GM19468 (cell line): ENCODE data around the gene PIWIL4.

Source experiments
- ATAC-seq: cut with Tn5 transposase; IDR thresholded peaks from one replicate; pipeline ENCODE4 v1.9.1; 2021; ENCODE audit warnings: mild to moderate bottlenecking, moderate library complexity, moderate number of reproducible peaks; ENCODE audit not compliant: unreplicated experiment; ENCODE audit errors: extremely low read depth

PIWIL4 gene

DNA sequence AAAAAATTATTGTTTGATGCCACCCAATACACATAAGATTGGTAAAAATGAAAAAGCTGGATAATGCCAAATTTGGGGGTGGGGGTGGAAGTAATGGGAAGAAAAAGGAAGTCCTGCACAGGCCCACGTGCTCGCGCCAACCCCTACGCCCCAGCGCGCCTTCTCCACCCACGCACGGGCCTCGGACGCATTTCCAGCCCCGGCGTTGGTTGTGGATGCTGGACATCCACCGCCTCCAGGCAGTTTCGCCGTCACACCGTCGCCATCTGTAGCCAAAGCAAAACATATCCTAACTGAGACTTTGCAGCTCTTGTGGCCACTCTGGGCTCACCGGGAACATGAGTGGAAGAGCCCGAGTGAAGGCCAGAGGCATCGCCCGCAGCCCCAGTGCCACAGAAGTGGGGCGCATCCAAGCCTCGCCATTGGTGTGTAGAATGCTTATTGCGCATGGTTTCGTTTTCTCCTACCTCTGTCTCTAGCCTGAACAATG lies at the start of gene PIWIL4:
TSS of gene PIWIL4 (plus strand) at position 188 of the 490 bp plus-strand sequence. CDS start at position 339, 151 bp downstream.
- no peak for ATAC-seq

DNA sequence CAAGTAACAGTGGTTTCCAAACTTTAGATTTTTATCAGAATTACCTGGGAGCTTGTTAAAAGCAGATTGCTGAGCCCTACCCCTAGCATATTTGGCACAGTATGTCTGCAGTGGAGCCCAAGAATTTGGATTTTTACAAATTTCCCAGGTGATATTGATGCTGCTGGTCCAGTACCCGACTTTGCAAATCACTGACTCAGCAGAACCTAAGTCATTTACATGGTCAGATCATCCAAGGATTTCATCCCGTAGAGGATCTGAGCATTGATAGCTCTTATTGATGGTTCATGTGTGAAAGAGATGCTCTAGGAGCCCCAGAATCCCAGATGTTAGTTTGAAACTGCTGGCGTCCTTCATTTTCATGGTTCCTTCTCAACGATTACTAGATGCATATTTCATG lies 48.9 kb upstream of the PIWIL4 start:
- no peak for ATAC-seq

DNA sequence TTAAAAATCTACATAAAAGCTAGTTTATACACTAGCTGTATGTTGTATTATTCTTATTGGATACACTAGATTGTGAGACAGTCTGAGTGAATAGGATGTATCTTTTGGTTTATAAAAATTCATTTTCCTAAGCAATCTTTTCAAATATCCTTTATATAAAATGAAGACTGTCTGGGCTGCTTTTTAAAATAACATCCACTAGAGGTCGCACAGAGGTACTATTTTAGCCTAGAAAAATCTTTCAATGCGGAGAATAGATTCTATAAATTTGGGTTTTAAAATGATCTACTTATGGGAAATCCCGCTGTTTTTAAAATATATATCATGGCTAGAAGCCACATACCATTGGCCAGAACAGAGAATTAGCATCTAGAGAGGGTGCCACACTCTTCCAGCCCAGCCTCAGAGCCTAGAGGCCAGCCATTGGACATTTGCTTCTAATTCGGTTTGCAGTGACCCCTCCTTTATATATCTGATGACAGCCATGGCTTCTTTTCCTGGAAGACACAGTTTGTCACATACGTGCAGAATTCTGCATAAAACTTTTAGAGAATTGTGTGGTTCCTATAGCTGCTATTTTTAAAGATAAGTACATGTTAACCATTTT lies 47.6 kb upstream of the PIWIL4 start:
- ATAC-seq = no peak

DNA sequence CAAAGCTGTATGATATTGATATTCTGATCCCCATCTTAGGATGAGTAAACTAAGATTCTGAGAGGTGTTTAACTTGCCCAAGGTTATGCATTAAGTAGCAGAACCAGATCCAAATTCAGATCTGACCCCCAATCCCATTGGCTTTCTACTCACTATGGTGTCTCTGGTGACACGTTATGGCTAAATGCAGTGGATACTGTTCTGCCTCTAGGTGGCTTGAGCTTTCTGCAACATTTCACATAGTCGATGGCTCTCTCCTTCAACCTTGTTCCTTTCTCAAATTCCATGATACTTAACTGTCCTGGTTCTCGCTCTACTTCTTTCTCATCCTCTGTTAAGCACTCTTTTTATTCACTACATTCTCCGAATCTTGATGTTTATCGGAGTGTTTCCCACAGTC lies 45.5 kb upstream of the PIWIL4 start:
- ATAC-seq = peak; percentile 35

DNA sequence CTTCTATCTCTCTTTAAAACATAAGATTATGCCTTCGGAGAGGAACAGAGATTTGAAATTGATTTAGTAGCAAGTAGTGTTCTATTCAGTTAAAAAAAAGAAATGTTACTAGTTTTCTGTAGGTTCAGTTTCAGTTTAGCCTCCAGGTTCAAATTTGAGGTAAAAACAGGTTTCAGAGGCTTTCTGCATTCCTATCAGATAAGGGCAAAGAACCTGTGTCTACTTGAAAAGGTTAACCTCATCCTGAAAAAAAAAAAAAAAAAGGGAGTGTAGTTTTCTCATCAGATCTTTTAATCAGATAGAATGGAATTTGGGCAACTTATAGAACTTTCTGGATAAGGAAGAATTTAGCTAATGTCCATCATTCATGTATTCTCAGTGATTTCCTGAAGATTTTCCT lies 42.8 kb upstream of the PIWIL4 start:
- no peak for ATAC-seq

DNA sequence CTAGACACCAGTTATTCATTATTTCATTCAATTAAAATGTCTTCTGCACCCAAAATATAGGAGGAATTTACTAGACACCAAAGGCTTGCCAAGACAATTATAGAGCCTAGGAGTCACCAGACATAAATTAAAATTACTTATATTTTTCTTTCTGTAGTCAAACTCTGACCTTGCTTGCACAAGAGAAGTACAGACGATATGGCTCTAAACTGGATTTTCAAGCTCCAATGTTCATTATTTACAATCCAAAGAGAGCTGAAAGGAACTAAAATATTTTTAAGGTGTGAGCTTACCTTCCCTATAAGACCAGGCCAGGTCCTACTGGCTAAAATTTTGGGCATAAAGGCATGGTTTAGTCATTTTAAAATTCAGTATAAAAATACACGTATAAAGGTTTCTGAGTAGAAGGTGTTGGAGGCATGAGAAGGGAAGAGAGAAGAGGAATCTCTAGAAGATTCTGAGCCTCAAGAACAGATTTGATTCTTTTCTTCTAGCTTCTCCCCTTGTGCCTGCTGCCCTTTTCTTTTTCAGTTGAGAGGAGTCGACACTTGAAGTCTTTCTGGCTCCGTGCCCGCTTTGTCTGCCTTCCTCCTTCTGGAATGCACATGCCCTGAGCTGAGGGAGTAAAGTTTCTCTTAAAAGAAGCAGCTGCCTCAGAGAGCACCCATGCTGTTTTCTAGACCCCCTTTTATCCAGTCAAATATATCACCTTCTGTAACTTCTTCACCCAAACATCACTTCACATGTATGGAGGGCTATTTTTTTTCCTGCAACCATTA lies 41.4 kb upstream of the PIWIL4 start:
- no peak for ATAC-seq

DNA sequence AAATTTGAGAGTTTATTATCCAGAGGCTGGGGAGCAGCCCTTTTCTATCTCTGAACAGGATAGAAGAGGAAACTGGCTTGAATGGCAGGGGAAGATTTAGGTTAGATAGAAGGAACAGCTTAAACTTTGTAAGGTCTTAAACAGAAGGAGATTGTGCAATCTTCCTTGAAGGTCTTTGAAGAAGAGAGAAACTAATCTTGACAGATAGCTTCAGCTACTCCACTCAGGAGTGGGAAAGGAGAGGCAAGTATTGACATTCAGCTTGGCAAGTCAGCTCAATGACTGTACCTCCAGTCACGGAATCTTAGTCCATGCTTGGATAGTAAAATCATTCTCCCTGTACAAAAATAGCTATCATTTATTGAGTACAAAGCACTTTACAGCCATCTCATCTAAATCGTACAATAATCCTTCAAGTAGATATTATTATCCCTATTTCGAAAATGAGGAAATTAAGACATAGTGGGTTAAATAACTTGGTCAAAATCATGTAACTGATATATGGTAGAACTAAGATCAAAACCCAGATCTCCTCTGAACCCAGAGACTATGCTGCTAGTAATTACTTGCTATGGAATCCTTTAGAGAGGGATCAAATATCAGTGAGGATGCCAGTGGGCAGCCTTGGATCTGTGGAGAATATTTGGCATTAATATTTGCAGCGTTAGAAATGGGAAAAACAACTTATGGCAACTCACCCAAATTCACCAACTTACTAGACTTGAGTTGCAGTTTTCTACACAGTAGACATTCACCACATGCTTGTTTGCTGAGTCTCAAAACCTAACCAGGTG lies 40.3 kb upstream of the PIWIL4 start:
- ATAC-seq = no peak

DNA sequence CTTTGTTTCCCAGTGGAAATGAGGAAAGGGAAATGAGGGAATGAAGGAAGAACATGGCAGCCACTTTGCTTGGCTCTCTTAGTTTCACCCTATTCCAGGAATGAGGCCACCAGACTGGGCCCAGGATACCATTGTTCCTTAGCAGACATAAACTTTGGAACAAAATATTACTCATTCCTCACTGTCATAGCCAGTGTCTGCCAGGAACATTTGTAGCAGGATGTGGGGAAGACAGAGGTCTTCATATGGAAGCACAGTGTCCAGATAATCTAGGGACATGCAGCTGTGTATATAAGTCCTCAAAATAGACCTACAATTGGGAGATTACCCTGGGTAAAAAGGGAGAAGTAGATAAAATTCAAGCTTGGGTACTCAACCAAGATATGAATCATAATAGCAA lies 38.6 kb upstream of the PIWIL4 start:
- no peak for ATAC-seq

DNA sequence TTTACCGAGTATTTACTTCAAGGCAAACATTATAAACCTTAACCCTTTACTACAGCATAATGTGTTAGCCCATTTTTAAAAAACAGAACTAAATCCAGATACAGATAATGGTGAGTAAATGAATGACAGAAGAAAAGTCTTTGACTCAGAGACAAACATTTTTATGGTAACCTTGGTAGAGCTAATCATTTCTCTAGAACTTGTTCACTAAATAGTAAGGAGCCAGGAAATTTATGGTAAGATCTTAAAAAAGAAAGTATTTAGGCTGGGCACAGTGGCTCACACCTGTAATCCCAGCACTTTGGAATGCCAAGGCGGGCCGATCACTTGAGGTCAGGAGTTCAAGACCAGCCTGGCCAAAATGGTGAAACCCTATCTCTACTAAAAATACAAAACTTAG lies 35.0 kb upstream of the PIWIL4 start:
- ATAC-seq = no peak

DNA sequence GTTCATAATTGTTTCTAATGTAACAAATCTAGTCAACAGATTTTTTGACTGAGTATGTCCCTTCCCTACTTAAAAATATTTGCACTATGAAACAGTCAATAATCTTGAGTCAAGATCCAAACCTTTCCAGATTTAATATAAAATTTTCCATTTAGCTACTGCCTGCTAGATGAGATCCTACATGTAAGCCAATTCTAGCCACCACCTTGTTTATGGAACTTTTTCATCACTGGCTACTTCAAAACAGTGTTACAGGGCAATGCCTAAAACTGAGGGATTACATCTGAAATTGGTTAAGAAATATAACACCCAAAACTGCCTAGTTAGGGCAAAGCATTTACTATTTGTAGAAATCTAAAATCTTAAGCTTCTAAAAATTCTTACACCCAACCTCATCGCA lies 34.0 kb upstream of the PIWIL4 start:
- ATAC-seq = no peak

DNA sequence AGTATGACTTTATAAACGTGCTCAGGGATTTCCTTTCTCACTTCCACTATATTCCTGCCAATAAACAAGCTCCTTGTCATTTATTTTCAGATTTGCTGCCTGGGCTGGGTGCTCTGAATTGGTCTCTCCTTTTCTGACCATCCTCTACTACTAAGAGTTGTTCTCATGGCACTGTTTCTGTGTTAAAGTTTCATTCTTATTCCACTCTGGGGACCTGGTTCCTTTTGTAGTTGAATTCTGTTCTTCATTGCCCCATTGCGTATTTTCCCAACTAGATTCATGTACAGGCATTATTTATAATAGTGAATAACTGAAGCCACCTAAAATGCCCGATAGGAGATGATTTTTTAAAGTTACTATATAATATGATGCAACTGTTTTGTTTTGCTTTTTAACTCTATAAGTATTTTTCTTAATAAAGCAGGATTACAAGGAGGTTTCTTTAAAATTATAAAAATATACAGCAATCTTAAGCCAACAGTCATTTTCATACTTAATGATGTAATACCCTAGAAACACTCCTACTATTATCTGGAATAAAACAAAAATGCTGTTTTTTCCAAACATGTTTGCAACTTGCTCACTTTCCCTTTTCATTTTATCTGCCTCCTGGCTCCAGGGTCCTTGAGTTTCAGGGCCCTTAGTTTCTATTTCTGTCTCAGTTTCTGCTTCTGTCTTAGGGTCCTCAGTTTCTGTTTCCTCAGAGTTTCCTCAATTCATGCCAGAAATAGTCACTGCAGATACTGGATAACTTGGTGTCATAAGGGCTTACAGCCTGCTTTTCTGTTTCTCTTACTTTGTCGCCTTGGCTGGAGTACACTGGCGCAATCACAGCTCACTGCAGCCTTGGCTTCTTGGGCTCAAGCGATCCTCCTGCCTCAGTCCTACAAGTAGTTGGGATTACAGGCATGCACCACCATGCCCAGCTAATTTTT lies 33.2 kb upstream of the PIWIL4 start:
- no peak for ATAC-seq

DNA sequence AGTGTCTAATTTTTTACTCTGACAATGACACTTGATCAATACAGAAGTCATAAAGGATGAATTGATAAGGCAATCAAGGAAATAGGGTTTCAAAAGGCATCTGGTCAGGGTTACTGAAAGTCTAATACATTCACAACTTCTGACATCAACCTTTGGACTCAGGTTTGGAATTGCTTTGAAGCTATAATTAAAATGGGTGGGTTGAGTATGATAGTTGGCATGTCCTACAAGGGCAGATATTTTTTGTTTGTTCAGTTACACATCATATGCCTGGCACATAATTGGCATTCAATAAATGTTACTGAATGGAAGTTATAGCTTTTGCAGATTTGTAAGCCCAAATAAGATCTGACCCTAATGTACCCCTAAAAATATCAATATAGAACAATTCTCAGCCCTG lies 30.8 kb upstream of the PIWIL4 start:
- ATAC-seq = no peak

DNA sequence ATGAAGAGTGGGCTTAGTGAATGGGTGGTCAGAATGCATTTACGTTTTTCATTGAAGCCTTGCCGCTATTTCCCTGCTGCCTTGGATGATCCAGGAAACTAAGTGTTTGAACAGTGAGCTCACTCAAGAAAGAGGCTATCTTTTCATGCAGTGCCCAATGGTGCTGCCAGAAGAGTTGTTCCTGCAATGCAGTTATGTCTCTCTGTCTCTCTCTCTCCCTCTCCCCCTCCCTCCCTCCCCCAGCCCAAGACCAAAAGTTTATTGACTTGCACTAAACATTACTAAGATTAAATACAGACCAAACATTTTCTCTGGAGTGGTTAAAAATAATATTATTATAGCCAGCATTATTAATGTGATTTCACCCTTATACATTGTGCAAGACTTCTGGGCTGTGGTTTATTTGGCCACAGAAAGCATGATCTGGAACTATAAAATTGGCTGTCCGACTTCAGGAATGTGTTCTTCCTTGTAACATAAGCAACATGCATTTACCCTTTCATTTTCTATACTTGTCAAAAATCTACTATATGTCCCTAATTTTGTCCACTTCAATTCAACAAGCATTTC lies 30.1 kb upstream of the PIWIL4 start:
- no peak for ATAC-seq

DNA sequence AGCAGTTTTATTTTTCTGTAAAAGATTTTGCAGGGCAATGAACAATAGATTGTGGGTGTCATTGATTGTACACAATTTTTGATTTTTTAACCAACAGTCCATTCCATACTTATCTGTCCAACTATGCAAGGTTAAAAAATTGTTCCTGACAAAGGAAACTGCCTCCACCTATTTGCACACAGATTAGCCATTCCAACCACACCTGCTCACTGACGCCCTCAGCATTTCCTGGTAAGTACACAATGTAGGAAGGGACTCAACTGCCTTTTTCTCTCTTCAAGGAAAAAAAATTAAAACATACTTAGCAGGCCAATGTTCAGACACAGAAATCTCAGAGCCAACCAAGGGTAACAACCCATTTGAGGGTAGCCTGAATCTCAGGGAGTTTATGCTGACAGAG lies 27.7 kb upstream of the PIWIL4 start:
- ATAC-seq = no peak

DNA sequence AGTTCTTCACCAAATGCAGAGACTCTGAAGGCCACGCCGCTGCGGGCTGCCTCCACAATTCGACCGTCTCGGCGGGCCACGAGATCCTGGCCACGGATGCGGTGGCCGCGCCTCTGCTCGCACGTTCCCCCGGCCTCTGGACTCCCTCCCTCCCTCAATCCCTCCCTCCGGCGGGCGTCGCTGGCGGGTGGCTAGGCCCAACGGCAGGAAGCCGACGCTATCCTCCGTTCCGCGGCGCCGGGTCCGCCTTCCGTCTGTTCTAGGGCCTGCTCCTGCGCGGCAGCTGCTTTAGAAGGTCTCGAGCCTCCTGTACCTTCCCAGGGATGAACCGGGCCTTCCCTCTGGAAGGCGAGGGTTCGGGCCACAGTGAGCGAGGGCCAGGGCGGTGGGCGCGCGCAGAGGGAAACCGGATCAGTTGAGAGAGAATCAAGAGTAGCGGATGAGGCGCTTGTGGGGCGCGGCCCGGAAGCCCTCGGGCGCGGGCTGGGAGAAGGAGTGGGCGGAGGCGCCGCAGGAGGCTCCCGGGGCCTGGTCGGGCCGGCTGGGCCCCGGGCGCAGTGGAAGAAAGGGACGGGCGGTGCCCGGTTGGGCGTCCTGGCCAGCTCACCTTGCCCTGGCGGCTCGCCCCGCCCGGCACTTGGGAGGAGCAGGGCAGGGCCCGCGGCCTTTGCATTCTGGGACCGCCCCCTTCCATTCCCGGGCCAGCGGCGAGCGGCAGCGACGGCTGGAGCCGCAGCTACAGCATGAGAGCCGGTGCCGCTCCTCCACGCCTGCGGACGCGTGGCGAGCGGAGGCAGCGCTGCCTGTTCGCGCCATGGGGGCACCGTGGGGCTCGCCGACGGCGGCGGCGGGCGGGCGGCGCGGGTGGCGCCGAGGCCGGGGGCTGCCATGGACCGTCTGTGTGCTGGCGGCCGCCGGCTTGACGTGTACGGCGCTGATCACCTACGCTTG lies 23.2 kb upstream of the PIWIL4 start, which contains the start of gene FUT4:
TSS of gene FUT4 (plus strand) at position 227 of the 951 bp plus-strand sequence. CDS start at position 440, 213 bp downstream.
- ATAC-seq = peak; percentile 82

DNA sequence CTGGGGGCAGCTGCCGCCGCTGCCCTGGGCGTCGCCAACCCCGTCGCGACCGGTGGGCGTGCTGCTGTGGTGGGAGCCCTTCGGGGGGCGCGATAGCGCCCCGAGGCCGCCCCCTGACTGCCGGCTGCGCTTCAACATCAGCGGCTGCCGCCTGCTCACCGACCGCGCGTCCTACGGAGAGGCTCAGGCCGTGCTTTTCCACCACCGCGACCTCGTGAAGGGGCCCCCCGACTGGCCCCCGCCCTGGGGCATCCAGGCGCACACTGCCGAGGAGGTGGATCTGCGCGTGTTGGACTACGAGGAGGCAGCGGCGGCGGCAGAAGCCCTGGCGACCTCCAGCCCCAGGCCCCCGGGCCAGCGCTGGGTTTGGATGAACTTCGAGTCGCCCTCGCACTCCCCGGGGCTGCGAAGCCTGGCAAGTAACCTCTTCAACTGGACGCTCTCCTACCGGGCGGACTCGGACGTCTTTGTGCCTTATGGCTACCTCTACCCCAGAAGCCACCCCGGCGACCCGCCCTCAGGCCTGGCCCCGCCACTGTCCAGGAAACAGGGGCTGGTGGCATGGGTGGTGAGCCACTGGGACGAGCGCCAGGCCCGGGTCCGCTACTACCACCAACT lies 22.4 kb upstream of the PIWIL4 start:
- no peak for ATAC-seq

DNA sequence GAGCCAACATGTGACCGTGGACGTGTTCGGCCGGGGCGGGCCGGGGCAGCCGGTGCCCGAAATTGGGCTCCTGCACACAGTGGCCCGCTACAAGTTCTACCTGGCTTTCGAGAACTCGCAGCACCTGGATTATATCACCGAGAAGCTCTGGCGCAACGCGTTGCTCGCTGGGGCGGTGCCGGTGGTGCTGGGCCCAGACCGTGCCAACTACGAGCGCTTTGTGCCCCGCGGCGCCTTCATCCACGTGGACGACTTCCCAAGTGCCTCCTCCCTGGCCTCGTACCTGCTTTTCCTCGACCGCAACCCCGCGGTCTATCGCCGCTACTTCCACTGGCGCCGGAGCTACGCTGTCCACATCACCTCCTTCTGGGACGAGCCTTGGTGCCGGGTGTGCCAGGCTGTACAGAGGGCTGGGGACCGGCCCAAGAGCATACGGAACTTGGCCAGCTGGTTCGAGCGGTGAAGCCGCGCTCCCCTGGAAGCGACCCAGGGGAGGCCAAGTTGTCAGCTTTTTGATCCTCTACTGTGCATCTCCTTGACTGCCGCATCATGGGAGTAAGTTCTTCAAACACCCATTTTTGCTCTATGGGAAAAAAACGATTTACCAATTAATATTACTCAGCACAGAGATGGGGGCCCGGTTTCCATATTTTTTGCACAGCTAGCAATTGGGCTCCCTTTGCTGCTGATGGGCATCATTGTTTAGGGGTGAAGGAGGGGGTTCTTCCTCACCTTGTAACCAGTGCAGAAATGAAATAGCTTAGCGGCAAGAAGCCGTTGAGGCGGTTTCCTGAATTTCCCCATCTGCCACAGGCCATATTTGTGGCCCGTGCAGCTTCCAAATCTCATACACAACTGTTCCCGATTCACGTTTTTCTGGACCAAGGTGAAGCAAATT lies 21.7 kb upstream of the PIWIL4 start:
- ATAC-seq = no peak
